Effector memory CD8-positive, alpha-beta T cell (primary cell): ENCODE data around the gene GPD1.

Experiments
- ATAC-seq: fragments of 150-1000 bp; cut with Tn5 transposase; replicated peaks from 2 replicates; pipeline ENCODE4 v1.10.0; 2021; ENCODE audit warnings: mild to moderate bottlenecking, moderate library complexity
- DNase-seq, 3 experiments: peaks; one replicate each; pipeline ENCODE4 v3.0.0; 2021
- H3K27ac Mint-ChIP-seq, 2 donors: one replicate each; pipeline ENCODE4 v1.8.0; 2022; ENCODE audit warnings: mild to moderate bottlenecking in 2 of 2, mixed read lengths in 2 of 2, moderate library complexity in 2 of 2
- H3K27me3 Mint-ChIP-seq, 2 donors: one replicate each; pipeline ENCODE4 v1.8.0; 2022; ENCODE audit warnings: mixed read lengths in 2 of 2
- H3K36me3 Mint-ChIP-seq: one replicate; pipeline ENCODE4 v1.8.0; 2022; ENCODE audit warnings: mild to moderate bottlenecking, moderate library complexity, mixed read lengths; ENCODE audit not compliant: insufficient read depth
- H3K4me1 Mint-ChIP-seq, 2 donors: one replicate each; pipeline ENCODE4 v1.8.0; 2022; ENCODE audit warnings: low read depth in 2 of 2, mixed read lengths in 2 of 2
- H3K4me3 Mint-ChIP-seq, 2 donors: one replicate each; pipeline ENCODE4 v1.8.0; 2022; ENCODE audit warnings: mild to moderate bottlenecking in 2 of 2, mixed read lengths in 2 of 2, moderate library complexity in 2 of 2
- H3K9me3 Mint-ChIP-seq, 2 donors: one replicate each; pipeline ENCODE4 v1.8.0; 2022; ENCODE audit warnings: mixed read lengths in 2 of 2

The GPD1 gene

GRCh38 chr12:50099302-50100008, 4.4 kb upstream of the GPD1 start:
- Mint-ChIP-seq H3K4me1 (no peaks in the 10 kb centered on the region), H3K27ac (peak overlapping the region in 1 of 2 donors; percentile 31), H3K4me3 (no peak overlapping the region), H3K36me3 (peaks cover 61% of the 10 kb centered on the region), H3K27me3 (no peaks in the 10 kb centered on the region), H3K9me3 (no peaks in the 10 kb centered on the region)
- ATAC-seq (no peak), DNase-seq (no peak)

GRCh38 chr12:50100561-50100960, 3.2 kb upstream of the GPD1 start:
- DNase-seq (no peak), ATAC-seq (no peak)
- H3K36me3 Mint-ChIP-seq: peaks cover 50% of the 10 kb centered on the region
- no peaks in the 10 kb centered on the region for H3K27me3 Mint-ChIP-seq
- no peak overlapping the region for H3K4me3 Mint-ChIP-seq
- H3K4me1 Mint-ChIP-seq: no peaks in the 10 kb centered on the region
- H3K9me3 Mint-ChIP-seq: no peaks in the 10 kb centered on the region
- H3K27ac Mint-ChIP-seq: peak overlapping the region in 1 of 2 donors; percentile 31

- no peak overlapping the region for H3K4me3 Mint-ChIP-seq
- no peak overlapping the region for H3K27ac Mint-ChIP-seq
- DNase-seq (no peak), ATAC-seq (no peak)
- H3K4me1 Mint-ChIP-seq: no peaks in the 10 kb centered on the region
- no peaks in the 10 kb centered on the region for H3K9me3 Mint-ChIP-seq
- H3K27me3 Mint-ChIP-seq: no peaks in the 10 kb centered on the region
- peaks cover 41% of the 10 kb centered on the region for H3K36me3 Mint-ChIP-seq
These were observed 2.1 kb upstream of the GPD1 start for GRCh38 chr12:50101663-50102062.

GRCh38 chr12:50102131-50102531, 1.7 kb upstream of the GPD1 start:
- Mint-ChIP-seq H3K4me1 (no peaks in the 10 kb centered on the region), H3K27ac (no peak overlapping the region), H3K4me3 (no peak overlapping the region), H3K9me3 (no peaks in the 10 kb centered on the region), H3K36me3 (peaks cover 37% of the 10 kb centered on the region), H3K27me3 (no peaks in the 10 kb centered on the region)
- no peak for DNase-seq
- ATAC-seq: no peak

GRCh38 chr12:50102646-50103309, 1.0 kb upstream of the GPD1 start:
- peaks cover 30% of the 10 kb centered on the region for H3K36me3 Mint-ChIP-seq
- H3K27me3 Mint-ChIP-seq: no peaks in the 10 kb centered on the region
- no peaks in the 10 kb centered on the region for H3K9me3 Mint-ChIP-seq
- peak overlapping the region in 1 of 2 donors; percentile 77 for H3K27ac Mint-ChIP-seq
- H3K4me1 Mint-ChIP-seq: no peaks in the 10 kb centered on the region
- H3K4me3 Mint-ChIP-seq: no peak overlapping the region
- DNase-seq: no peak
- ATAC-seq: no peak

- H3K4me3 Mint-ChIP-seq: no peak overlapping the region
- no peaks in the 10 kb centered on the region for H3K27me3 Mint-ChIP-seq
- peaks cover 24% of the 10 kb centered on the region for H3K36me3 Mint-ChIP-seq
- ATAC-seq: no peak
- H3K4me1 Mint-ChIP-seq: no peaks in the 10 kb centered on the region
- DNase-seq: no peak
- peak overlapping the region in 1 of 2 donors; percentile 77 for H3K27ac Mint-ChIP-seq
- H3K9me3 Mint-ChIP-seq: no peaks in the 10 kb centered on the region
These were observed 457 bp upstream of the GPD1 start for GRCh38 chr12:50103351-50103750.

- no peaks in the 10 kb centered on the region for H3K27me3 Mint-ChIP-seq
- H3K36me3 Mint-ChIP-seq: peaks cover 11% of the 10 kb centered on the region
- no peak overlapping the region for H3K4me3 Mint-ChIP-seq
- no peaks in the 10 kb centered on the region for H3K4me1 Mint-ChIP-seq
- ATAC-seq: no peak
- H3K9me3 Mint-ChIP-seq: no peaks in the 10 kb centered on the region
- DNase-seq: no peak
- no peak overlapping the region for H3K27ac Mint-ChIP-seq
These were observed 884 bp downstream of the GPD1 start for GRCh38 chr12:50104417-50105366.

- peaks cover under 1% of the 10 kb centered on the region for H3K36me3 Mint-ChIP-seq
- no peak for ATAC-seq
- H3K4me3 Mint-ChIP-seq: no peak overlapping the region
- peaks cover 4 to 5% of the 10 kb centered on the region in 2 donors for H3K4me1 Mint-ChIP-seq
- H3K27ac Mint-ChIP-seq: peak overlapping the region in 1 of 2 donors; percentile 29
- H3K9me3 Mint-ChIP-seq: no peaks in the 10 kb centered on the region
- no peak for DNase-seq
- H3K27me3 Mint-ChIP-seq: no peaks in the 10 kb centered on the region
These were observed 2.2 kb downstream of the GPD1 start for GRCh38 chr12:50105913-50106450.

- ATAC-seq (no peak), DNase-seq (no peak)
- H3K36me3 Mint-ChIP-seq: peaks cover 1% of the 10 kb centered on the region
- H3K27me3 Mint-ChIP-seq: no peaks in the 10 kb centered on the region
- peaks cover 4 to 8% of the 10 kb centered on the region in 2 donors for H3K4me1 Mint-ChIP-seq
- H3K9me3 Mint-ChIP-seq: no peaks in the 10 kb centered on the region
- no peak overlapping the region for H3K4me3 Mint-ChIP-seq
- H3K27ac Mint-ChIP-seq: no peak overlapping the region
These were observed 3.1 kb downstream of the GPD1 start for GRCh38 chr12:50106907-50107306.

GRCh38 chr12:50107416-50108268, 3.8 kb downstream of the GPD1 start:
- no peak overlapping the region for H3K4me3 Mint-ChIP-seq
- H3K4me1 Mint-ChIP-seq: peaks cover 8% of the 10 kb centered on the region in 2 donors
- H3K36me3 Mint-ChIP-seq: peaks cover 9% of the 10 kb centered on the region
- H3K27me3 Mint-ChIP-seq: no peaks in the 10 kb centered on the region
- DNase-seq: no peak
- no peaks in the 10 kb centered on the region for H3K9me3 Mint-ChIP-seq
- ATAC-seq: no peak
- H3K27ac Mint-ChIP-seq: no peak overlapping the region

- Mint-ChIP-seq H3K4me1 (peaks cover 13 to 14% of the 10 kb centered on the region in 2 donors), H3K36me3 (peaks cover 17% of the 10 kb centered on the region), H3K27me3 (no peaks in the 10 kb centered on the region), H3K4me3 (no peak overlapping the region), H3K27ac (no peak overlapping the region), H3K9me3 (no peaks in the 10 kb centered on the region)
- DNase-seq: no peak
- no peak for ATAC-seq
These were observed 5.5 kb downstream of the GPD1 start for GRCh38 chr12:50109319-50109718.

- ATAC-seq: no peak
- no peak for DNase-seq
- peak overlapping the region in 1 of 2 donors; percentile 48 for H3K4me3 Mint-ChIP-seq
- H3K4me1 Mint-ChIP-seq: peaks cover 15 to 18% of the 10 kb centered on the region in 2 donors
- H3K36me3 Mint-ChIP-seq: peaks cover 25% of the 10 kb centered on the region
- no peaks in the 10 kb centered on the region for H3K27me3 Mint-ChIP-seq
- no peaks in the 10 kb centered on the region for H3K9me3 Mint-ChIP-seq
- no peak overlapping the region for H3K27ac Mint-ChIP-seq
These were observed 6.4 kb downstream of the GPD1 start for GRCh38 chr12:50110127-50110761.
